ENCODE data around the gene NTF4.
"Not testable (repeated sequence)": the region's sequence is repeated elsewhere in the genome, so short reads cannot be mapped to it uniquely, and the experiment has no call there.

NTF4 gene

DNA sequence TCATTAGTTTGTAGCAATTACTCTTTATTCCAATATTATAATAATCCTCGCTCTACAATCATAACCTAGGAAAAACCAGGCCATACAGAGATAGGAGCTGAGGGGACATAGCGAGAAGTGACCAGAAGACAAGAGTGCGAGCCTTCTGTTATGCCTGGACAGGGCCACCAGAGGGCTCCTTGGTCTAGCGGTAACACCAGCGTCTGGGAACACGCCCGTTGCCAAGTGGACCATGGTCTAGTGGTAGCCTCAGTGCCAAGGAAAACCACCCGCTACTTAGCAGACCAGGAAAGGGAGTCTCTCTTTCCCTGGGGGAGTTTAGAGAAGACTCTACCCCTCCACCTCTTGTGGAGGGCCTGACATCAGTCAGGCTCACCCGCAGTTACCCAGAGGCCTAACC lies 10.3 kb upstream of the NTF4 start:
- not testable (repeated sequence) for H3K4me3 ChIP-seq (ENCODE audit: low read depth, low read length)
- TF ChIP-seq, protein P1, sequence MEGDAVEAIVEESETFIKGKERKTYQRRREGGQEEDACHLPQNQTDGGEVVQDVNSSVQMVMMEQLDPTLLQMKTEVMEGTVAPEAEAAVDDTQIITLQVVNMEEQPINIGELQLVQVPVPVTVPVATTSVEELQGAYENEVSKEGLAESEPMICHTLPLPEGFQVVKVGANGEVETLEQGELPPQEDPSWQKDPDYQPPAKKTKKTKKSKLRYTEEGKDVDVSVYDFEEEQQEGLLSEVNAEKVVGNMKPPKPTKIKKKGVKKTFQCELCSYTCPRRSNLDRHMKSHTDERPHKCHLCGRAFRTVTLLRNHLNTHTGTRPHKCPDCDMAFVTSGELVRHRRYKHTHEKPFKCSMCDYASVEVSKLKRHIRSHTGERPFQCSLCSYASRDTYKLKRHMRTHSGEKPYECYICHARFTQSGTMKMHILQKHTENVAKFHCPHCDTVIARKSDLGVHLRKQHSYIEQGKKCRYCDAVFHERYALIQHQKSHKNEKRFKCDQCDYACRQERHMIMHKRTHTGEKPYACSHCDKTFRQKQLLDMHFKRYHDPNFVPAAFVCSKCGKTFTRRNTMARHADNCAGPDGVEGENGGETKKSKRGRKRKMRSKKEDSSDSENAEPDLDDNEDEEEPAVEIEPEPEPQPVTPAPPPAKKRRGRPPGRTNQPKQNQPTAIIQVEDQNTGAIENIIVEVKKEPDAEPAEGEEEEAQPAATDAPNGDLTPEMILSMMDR (IDR thresholded peaks at IDR 0.05; ENCODE audit: insufficient read depth, low read depth, low read length, missing control alignments) = peak; percentile 49
- DNase-seq (ENCODE audit: low read depth) = peak; percentile 33

- DNase-seq (ENCODE audit: low read depth) = no peak
- TF ChIP-seq, protein P1 (IDR thresholded peaks at IDR 0.05; ENCODE audit: insufficient read depth, low read depth, low read length, missing control alignments) = peak; percentile 15
- no peak overlapping the region for H3K4me3 ChIP-seq (ENCODE audit: low read depth, low read length)
These were observed 9.1 kb upstream of the NTF4 start for GRCh38 chr19:49073514-49074378.

DNA sequence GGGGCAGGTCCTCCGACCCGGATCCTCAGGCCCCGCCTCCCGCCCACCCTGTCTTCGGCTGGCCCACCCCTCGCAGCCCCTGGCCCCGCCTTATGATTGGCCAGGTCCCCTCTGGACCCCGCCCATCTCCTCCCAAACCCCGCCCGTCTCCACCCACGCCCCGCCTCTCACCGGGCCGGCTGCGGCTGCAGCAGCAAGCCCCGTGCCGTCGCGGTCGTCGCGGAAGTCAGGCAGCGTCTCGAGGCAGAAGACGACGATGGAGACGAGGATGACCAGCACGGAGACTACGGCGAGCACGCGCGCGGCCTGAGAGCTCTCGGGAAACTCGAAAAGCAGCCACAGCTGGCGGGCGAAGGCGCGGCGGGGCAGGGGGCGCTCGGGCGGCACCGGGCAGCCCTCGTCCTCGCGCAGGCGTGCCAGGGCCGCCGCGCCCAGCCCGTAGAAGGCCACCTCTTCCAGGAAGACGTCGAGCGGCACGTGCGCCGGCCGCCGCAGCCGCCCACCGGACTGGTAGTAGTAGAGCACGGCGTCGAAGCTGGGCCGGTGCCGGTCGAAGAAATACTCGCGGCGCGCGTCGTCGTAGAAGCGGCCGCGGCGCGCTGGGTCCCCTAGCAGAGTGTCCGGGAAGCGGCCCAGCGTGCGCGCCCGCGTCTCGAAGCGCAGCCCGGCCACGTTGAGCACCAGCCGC lies 7.4 kb upstream of the NTF4 start:
- DNase-seq (ENCODE audit: low read depth) = no peak
- H3K4me3 ChIP-seq (ENCODE audit: low read depth, low read length) = no peak overlapping the region
- TF ChIP-seq, protein P1 (IDR thresholded peaks at IDR 0.05; ENCODE audit: insufficient read depth, low read depth, low read length, missing control alignments) = no peak

DNA sequence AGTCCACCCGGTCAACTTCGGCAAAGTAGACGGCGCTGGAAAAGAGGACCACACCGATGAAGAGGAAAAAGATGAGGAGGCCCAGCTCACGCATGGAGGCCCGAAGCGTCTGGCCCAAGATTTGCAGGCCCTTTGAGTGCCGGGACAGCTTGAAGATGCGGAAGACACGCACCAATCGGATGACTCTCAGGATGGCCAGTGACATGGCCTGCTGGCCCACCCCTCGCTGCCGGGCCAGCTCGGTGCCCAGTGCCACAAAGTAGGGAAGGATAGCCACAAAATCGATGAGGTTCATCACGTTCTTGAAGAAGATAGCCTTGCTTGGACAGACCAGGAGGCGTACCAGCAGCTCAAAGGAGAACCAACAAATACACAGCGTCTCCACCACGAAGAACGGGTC lies 5.8 kb upstream of the NTF4 start:
- H3K4me3 ChIP-seq (ENCODE audit: low read depth, low read length) = no peak overlapping the region
- no peak for DNase-seq (ENCODE audit: low read depth)
- TF ChIP-seq, protein P1 (IDR thresholded peaks at IDR 0.05; ENCODE audit: insufficient read depth, low read depth, low read length, missing control alignments) = no peak

GRCh38 chr19:49069026-49069425 lies 4.4 kb upstream of the NTF4 start:
- DNase-seq (ENCODE audit: low read depth) = no peak
- no peak overlapping the region for H3K4me3 ChIP-seq (ENCODE audit: low read depth, low read length)
- TF ChIP-seq, protein P1 (IDR thresholded peaks at IDR 0.05; ENCODE audit: insufficient read depth, low read depth, low read length, missing control alignments) = no peak

- no peak for DNase-seq (ENCODE audit: low read depth)
- TF ChIP-seq, protein P1 (IDR thresholded peaks at IDR 0.05; ENCODE audit: insufficient read depth, low read depth, low read length, missing control alignments) = no peak
- H3K4me3 ChIP-seq (ENCODE audit: low read depth, low read length) = no peak overlapping the region
These were observed 2.9 kb upstream of the NTF4 start for GRCh38 chr19:49067554-49067953.

All from GM12865 (cell line).